ENCODE measurements around the gene DGKH. TPM values are rescaled to one million over a fixed set of nuclear protein-coding genes. Genes with fewer than 3 reads are reported as not detected.

The DGKH gene
- total RNA-seq, 1 donor from 2014 or later: 14.5 TPM

GRCh38 chr13:42211704-42212464 is 163.4 kb downstream of the DGKH start:
- Mint-ChIP-seq H3K27ac (ENCODE audit: unreplicated experiment) (no peak overlapping the region), H3K4me1 (ENCODE audit: unreplicated experiment) (peaks cover 2% of the 10 kb centered on the region)

GRCh38 chr13:42214446-42214845 is 166.0 kb downstream of the DGKH start:
- no peak overlapping the region for H3K27ac Mint-ChIP-seq (ENCODE audit: unreplicated experiment)
- H3K27me3 Mint-ChIP-seq (ENCODE audit: unreplicated experiment): no peaks in the 10 kb centered on the region
- no peak overlapping the region for H3K4me3 Mint-ChIP-seq (ENCODE audit: unreplicated experiment)

More at GRCh38 chr13:42211704-42212464, 163.4 kb downstream of the DGKH start:
- DNase-seq (ENCODE audit: extremely low spot score, unreplicated experiment): no peak
- no peak for TF ChIP-seq CTCF (IDR thresholded peaks at IDR 0.05)
- no peak overlapping the region for H3K4me3 Mint-ChIP-seq (ENCODE audit: unreplicated experiment)
- no peaks in the 10 kb centered on the region for H3K27me3 Mint-ChIP-seq (ENCODE audit: unreplicated experiment)
- peaks cover 33% of the 10 kb centered on the region for H3K36me3 Mint-ChIP-seq (ENCODE audit: unreplicated experiment)
- H3K9me3 Mint-ChIP-seq (ENCODE audit: unreplicated experiment): no peaks in the 10 kb centered on the region

GRCh38 chr13:42215578-42216421 is 167.4 kb downstream of the DGKH start:
- peak; percentile 66 for TF ChIP-seq CTCF (IDR thresholded peaks at IDR 0.05)
- Mint-ChIP-seq H3K4me1 (ENCODE audit: unreplicated experiment) (peaks cover 2% of the 10 kb centered on the region), H3K27ac (ENCODE audit: unreplicated experiment) (no peak overlapping the region), H3K27me3 (ENCODE audit: unreplicated experiment) (no peaks in the 10 kb centered on the region), H3K4me3 (ENCODE audit: unreplicated experiment) (no peak overlapping the region), H3K9me3 (ENCODE audit: unreplicated experiment) (no peaks in the 10 kb centered on the region), H3K36me3 (ENCODE audit: unreplicated experiment) (peaks cover 22% of the 10 kb centered on the region)
- no peak for DNase-seq (ENCODE audit: extremely low spot score, unreplicated experiment)

More at GRCh38 chr13:42214446-42214845, 166.0 kb downstream of the DGKH start:
- Mint-ChIP-seq H3K36me3 (ENCODE audit: unreplicated experiment) (peaks cover 29% of the 10 kb centered on the region), H3K9me3 (ENCODE audit: unreplicated experiment) (no peaks in the 10 kb centered on the region), H3K4me1 (ENCODE audit: unreplicated experiment) (peaks cover 2% of the 10 kb centered on the region)
- no peak for TF ChIP-seq CTCF (IDR thresholded peaks at IDR 0.05)
- no peak for DNase-seq (ENCODE audit: extremely low spot score, unreplicated experiment)

GRCh38 chr13:42216422-42216735 is 167.9 kb downstream of the DGKH start:
- no peak overlapping the region for H3K4me3 Mint-ChIP-seq (ENCODE audit: unreplicated experiment)
- H3K9me3 Mint-ChIP-seq (ENCODE audit: unreplicated experiment): no peaks in the 10 kb centered on the region
- H3K36me3 Mint-ChIP-seq (ENCODE audit: unreplicated experiment): peaks cover 19% of the 10 kb centered on the region
- H3K4me1 Mint-ChIP-seq (ENCODE audit: unreplicated experiment): peaks cover 2% of the 10 kb centered on the region
- H3K27me3 Mint-ChIP-seq (ENCODE audit: unreplicated experiment): no peaks in the 10 kb centered on the region
- no peak for TF ChIP-seq CTCF (IDR thresholded peaks at IDR 0.05)
- H3K27ac Mint-ChIP-seq (ENCODE audit: unreplicated experiment): no peak overlapping the region
- no peak for DNase-seq (ENCODE audit: extremely low spot score, unreplicated experiment)

GRCh38 chr13:42218576-42218975 is 170.1 kb downstream of the DGKH start:
- Mint-ChIP-seq H3K4me1 (ENCODE audit: unreplicated experiment) (peaks cover 2% of the 10 kb centered on the region), H3K27ac (ENCODE audit: unreplicated experiment) (no peak overlapping the region), H3K9me3 (ENCODE audit: unreplicated experiment) (no peaks in the 10 kb centered on the region), H3K4me3 (ENCODE audit: unreplicated experiment) (no peak overlapping the region), H3K36me3 (ENCODE audit: unreplicated experiment) (peaks cover 14% of the 10 kb centered on the region), H3K27me3 (ENCODE audit: unreplicated experiment) (no peaks in the 10 kb centered on the region)
- DNase-seq (ENCODE audit: extremely low spot score, unreplicated experiment): no peak
- TF ChIP-seq CTCF (IDR thresholded peaks at IDR 0.05): no peak
